Panc1 (cell line): Measurements from ENCODE around the gene ZNF789.
"Not testable (repeated sequence)": the region's sequence is repeated elsewhere in the genome, so short reads cannot be mapped to it uniquely, and the experiment has no call there.

Experiments
- CTCF ChIP-seq: fragments of 450-650 bp; IDR thresholded peaks from 2 replicates; pipeline ENCODE4 v1.5.1; 2017; ENCODE audit warnings: mild to moderate bottlenecking
- POLR2AphosphoS5 ChIP-seq: IDR thresholded peaks from 2 replicates; pipeline ENCODE4 v1.6.1; 2012; ENCODE audit warnings: mild to moderate bottlenecking, low read depth, low read length, moderate library complexity
- REST ChIP-seq, 2 experiments: IDR thresholded peaks; 2 replicates each; pipeline ENCODE4 v1.6.1; 2011 to 2012; ENCODE audit warnings: low read depth in 2 of 2, control low read depth in 1 of 2, low read length in 1 of 2, mild to moderate bottlenecking in 1 of 2, moderate library complexity in 1 of 2; ENCODE audit not compliant: insufficient read depth in 1 of 2
- SIN3A ChIP-seq: IDR thresholded peaks from 2 replicates; pipeline ENCODE4 v1.6.1; 2012; ENCODE audit warnings: low read depth, mild to moderate bottlenecking, low read length, moderate library complexity, borderline replicate concordance; ENCODE audit not compliant: insufficient read depth
- TCF7L2 ChIP-seq: IDR thresholded peaks from 2 replicates; pipeline ENCODE4 v1.6.1; 2011; ENCODE audit warnings: mild to moderate bottlenecking, low read depth, low read length, inconsistent platforms

DNA sequence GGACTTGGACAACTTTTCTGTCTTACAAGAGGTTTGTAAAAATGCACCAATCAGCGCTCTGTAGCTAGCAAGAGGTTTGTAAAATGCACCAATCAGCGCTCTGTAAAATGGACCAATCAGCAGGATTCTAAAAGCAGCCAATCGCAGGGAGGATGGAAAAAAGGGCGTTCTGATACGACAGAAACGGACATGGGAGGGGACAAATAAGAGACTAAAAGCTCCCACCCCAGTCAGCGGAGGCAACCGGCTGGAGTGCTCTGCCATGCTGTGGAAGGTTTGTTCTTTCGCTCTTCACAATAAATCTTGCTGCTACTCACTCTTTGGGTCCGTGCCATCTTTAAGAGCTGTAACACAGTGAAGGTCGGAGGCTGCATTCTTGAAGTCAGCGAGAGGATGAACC lies 28.5 kb downstream of the ZNF789 start:
- not testable (repeated sequence) for TF ChIP-seq CTCF; POLR2AphosphoS5; SIN3A; REST (IDR thresholded peaks at IDR 0.05; ENCODE audit: insufficient read depth in 1 of 2, low read depth in 2 of 2, low read length in 1 of 2); TCF7L2
